PC-3 (cell line): ENCODE data around the gene OVCH1.

ENCODE experiments used
- EZH2 ChIP-seq: fragments of 300-600 bp; sonication (generic); IDR thresholded peaks from one replicate; pipeline ENCODE4 v1.6.1; 2017; ENCODE audit warnings: antibody characterized with exemption, mild to moderate bottlenecking, low read length; ENCODE audit not compliant: unreplicated experiment
- EZH2phosphoT487 ChIP-seq: fragments of 300-600 bp; sonication (generic); IDR thresholded peaks from 2 replicates; pipeline ENCODE4 v1.6.1; 2018; ENCODE audit warnings: mild to moderate bottlenecking, antibody characterized with exemption, low read length, borderline replicate concordance
- TF ChIP-seq, protein P1 (sequence below): fragments of 300-600 bp; sonication (generic); conservative IDR thresholded peaks from 2 replicates; pipeline ENCODE4 v1.5.1; 2017; ENCODE audit warnings: antibody characterized with exemption, low read depth, mild to moderate bottlenecking, low read length

DNA sequence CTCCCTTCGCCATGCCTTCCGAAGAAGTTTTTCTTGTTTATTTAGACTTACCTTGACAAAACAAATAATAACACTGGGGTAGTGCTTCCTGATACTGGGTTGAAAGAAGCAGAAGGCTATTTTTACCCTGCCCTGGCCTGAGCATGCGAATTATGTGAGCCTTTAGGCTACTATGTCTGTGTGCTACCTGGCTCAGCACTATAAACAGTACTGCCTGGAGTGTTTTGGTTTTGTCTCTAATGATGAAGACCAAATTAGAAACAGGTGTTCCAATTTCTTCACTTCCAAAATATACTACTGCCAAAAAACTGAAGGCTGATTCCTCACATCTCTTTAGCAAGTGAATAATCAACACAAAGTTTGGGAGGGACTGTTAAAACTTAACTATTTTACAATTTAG is 7.6 kb upstream of the OVCH1 start:
- TF ChIP-seq, protein P1, sequence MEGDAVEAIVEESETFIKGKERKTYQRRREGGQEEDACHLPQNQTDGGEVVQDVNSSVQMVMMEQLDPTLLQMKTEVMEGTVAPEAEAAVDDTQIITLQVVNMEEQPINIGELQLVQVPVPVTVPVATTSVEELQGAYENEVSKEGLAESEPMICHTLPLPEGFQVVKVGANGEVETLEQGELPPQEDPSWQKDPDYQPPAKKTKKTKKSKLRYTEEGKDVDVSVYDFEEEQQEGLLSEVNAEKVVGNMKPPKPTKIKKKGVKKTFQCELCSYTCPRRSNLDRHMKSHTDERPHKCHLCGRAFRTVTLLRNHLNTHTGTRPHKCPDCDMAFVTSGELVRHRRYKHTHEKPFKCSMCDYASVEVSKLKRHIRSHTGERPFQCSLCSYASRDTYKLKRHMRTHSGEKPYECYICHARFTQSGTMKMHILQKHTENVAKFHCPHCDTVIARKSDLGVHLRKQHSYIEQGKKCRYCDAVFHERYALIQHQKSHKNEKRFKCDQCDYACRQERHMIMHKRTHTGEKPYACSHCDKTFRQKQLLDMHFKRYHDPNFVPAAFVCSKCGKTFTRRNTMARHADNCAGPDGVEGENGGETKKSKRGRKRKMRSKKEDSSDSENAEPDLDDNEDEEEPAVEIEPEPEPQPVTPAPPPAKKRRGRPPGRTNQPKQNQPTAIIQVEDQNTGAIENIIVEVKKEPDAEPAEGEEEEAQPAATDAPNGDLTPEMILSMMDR = no peak
- TF ChIP-seq EZH2 = no peak
- TF ChIP-seq EZH2phosphoT487 = no peak
